Fibroblast of gingiva (primary cell): ENCODE measurements around the gene SMOC2.
"Not testable (repeated sequence)": the region's sequence is repeated elsewhere in the genome, so short reads cannot be mapped to it uniquely, and the experiment has no call there.

Experiments
- DNase-seq: peaks from one replicate; pipeline ENCODE4 v3.0.0-alpha.2; 2011; ENCODE audit warnings: low read depth

SMOC2 gene

DNA sequence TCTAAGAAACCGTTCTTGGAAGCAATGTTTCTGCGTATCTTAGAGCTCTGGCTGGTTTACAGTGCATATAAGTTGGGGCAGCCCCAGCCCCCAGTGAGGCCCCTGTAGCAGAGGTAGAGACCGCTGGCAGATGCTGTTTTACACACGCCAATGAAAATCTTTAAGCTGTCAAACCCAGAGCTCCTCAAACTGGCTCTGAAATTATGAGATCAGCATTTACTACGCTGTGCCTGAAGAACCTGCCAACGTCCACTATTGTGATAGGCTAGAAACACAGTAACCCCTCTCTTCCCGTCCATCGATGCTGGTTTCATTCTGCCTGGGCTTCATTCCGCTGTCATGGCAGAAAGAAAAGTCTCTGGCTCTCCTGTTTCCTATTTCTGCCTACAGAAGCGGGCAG, 160.6 kb downstream of the SMOC2 start:
- no peak for DNase-seq

DNA sequence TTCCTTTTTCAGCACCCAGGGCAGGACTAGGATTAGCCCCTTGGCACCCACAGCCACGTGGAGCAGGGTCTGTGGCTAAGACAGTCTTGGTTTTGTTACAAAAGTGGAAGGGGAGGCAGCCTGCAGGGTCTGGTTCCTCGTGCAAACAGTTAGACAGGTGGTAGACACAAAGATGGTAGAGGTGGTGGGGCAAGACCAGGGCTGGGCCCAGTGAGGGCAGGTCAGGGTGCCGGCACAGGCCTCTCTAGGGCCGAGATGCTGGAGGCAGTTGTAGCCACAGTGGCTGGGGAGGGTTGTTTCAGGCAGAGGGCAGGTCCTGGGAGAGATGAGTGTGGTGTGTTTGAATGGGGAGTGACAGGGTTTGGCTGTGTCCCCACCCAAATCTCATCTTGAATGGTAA, 161.6 kb downstream of the SMOC2 start:
- no peak for DNase-seq

DNA sequence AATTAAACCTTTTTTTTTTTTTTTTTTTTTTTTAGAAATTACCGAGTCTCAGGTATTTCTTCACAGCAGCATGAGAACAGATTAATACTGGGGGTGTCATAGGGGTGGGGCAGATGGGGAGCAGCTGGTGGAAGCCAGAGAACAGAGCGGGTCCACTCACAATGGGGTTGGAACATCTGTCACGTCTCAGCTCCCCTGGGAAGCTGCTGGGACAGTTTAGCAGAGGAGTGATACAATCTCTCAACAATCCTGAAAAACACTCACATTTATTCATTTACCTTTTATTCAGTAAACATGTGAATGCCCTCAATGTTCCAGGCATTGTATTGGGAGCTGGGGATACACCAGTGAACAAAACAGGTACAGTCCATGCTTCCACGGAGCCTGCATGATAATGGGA, 162.2 kb downstream of the SMOC2 start:
- no peak for DNase-seq

DNA sequence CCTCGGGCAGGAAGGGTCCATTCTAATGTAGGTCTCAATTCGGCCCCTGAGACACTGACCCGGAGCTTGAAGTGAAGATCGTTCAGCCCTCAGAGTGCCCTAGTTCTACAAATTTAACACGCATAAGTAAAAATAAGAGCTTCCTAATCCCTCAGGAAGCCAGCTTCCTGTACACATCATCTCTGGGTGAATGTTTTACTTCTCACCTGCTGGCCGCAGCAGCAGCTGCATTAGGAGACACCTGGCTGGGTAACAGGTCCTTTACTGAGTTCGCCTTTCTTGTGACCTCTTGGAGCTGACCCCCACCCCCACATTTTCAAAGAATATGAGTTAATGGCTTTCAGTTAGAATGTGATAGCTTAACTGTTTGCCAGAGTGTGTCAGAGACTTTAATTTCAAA, 165.0 kb downstream of the SMOC2 start:
- DNase-seq, result no peak

DNA sequence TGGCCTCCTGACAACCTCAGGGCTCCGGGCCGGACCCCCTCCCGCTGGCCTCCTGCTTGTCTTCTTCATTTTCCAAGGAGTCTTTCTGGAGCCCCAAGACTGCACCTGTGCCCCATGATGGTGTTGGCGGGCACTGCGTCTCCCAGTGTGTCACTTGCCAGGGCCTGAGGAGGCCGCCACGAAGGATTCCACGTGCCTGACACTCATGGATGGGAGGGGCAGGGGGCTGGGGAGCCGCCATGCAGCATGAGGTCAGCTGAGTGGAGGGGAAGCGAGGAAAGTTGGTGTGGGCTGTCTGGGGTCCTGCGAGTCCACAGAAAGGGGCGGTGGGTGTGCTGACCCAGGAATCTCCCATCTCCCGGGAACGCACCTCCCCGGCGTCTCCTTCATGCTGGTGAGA, 165.7 kb downstream of the SMOC2 start:
- DNase-seq, result no peak

DNA sequence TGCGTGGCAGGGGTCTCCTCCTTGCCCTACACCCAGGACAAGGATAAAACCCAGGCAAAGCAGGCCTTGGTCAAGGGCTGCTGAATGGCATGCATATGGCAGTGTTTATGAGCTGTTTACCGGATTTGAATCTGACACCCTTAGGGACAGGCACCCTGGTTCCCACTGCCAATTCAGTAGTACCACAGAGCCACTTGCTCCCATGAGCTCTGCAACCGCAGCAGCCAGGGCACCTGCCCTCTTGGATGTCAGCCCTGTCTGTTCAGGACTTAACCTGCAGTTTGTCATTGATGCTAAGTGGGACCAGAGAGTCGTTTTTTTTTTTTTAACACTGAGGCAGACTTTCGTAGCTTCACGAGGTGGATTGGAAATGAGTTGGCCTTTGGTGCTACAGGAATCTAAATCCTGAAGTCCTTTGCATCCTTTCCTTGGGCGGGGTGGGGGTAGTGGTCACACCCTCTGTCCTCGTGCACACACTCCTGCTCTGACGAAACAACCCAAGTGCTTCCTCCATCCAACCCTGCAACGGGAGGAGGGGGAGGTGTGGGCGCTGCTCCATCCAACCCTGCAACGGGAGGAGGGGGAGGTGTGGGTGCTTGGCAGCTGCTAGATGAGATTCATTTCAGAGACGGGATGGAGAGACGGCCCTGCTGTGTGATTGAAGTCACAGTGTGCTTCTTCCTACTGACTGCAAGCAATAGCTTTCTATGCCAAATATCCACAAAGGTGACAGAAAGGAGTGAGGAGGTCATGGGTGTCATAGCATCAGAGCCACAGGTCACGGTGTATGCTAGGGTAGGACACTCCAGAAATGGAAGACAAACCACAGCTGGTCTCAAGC, 166.5 kb downstream of the SMOC2 start:
- DNase-seq, result no peak

DNA sequence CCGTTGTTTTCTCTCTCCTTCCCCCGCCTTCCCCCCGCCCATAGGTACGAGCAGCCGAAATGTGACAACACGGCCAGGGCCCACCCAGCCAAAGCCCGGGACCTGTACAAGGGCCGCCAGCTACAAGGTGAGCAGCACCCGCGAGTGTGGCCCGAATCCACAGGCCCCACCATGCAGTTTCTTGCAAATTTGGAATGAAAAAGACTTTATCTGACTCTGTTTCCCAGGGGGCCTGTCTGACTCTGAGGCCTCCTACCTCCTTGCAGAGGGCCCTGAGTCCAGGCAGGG, 167.1 kb downstream of the SMOC2 start:
- no peak for DNase-seq

DNA sequence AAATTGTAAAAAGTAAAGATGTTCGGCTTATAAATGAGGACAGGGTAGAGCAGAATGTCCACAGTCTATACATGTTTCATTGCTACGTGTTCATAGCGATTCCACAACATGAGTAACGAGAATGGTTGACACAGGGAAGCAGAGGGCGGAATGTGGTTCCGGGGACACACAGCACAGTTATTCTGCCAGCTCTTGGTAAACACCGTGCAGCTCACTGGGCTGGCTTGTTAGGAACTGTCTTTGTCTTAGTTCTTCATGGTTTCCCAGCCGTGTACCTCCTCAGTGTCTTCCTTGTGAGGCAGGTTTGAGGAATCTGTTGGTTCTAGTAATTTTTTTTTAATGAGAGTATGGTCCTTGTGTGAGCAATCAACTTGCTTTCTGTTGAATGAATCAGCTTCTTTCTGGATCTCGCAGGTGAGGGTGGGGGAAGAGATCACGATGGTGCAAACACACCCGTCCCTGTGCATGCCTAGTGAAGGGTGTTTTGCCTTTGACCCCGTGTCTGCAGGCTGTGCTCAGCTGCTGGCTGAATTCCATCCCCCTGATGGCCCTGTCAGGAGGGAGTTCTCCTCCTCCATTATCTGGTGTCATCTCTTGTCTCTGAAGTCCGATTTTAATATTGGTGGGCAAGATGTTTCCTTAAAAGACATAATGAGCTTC, 168.2 kb downstream of the SMOC2 start:
- no peak for DNase-seq

DNA sequence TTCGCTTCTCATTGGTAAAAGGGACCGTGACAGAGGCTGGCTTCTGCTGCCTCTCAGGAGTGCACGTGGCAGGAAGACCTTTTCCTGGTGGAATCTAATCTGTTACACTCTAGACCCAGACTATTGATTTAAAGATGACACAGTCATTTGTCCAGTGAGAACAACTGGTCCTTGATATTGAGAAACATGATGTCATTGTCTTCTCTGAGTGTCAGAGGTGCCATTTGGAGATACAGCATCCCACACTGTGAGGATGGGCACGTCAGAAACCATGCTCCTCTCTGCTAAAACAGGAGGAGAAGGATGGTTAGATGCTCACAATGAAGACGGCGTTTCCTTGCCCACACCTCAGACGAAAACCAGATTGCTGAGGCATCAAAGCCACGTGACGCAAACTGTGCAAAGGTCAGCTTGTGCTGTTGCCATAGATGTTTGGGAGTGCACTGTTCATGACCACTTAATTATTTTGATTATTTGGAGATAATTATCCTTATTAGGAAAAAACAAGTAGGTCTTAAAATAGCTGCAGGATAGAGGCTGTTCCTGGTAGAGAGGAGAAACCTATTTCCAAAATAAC, 169.0 kb downstream of the SMOC2 start:
- DNase-seq, result no peak

DNA sequence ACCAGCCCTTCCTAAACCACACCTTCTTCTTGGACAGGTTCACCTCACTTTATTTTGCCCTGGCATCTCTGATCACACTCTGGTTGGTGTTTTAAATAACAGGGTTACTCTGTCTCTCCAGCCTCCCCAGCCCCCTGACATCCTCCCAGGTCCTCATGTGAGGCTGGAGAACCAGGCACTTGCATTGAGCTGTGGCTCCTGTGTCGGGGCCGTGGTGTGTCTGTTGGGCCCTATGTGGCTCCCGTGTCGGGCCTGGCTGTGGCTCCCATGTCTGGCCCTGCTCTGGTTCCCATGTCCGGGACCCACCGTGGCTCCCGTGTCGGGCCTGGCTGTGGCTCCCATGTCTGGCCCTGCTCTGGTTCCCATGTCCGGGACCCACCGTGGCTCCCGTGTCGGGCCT, 170.0 kb downstream of the SMOC2 start:
- not testable (repeated sequence) for DNase-seq

DNA sequence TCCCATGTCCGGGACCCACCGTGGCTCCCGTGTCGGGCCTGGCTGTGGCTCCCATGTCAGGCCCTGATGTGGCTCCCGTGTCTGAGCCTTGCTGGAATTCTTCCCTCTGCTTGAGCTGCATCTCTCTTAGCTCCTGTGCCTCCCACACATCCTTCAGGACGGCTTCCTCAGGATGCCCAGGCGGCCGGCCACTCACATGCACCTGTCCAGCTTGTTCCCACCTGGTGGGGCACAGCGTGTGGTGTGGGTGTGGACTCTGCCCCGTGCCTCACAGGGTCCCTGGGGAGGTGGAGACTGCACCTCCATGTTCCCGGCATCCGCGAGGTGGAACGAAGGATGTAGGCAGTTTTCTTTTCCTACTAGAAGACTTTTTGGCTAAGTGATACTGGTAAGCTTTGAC, 170.7 kb downstream of the SMOC2 start:
- no peak for DNase-seq

DNA sequence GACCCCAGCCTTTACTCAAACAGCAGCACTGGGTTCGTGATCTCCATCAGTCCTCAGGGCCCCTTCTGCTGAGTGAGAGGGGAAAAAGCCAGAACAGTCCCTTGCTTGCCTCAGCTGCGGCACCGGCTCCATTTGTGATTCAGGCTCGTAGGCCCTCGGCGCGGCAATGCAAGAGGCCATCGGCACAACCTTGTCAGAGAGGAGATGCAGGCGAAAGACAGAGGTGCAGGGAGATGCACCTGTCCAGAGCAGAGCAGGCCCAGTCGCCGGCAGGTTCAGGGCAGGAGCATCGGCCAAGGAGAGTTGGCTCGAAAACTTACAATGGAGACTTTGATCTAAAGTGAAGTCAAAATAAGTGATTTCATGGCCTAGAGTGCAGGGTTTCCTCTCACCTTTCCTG, 171.6 kb downstream of the SMOC2 start:
- DNase-seq, result no peak

DNA sequence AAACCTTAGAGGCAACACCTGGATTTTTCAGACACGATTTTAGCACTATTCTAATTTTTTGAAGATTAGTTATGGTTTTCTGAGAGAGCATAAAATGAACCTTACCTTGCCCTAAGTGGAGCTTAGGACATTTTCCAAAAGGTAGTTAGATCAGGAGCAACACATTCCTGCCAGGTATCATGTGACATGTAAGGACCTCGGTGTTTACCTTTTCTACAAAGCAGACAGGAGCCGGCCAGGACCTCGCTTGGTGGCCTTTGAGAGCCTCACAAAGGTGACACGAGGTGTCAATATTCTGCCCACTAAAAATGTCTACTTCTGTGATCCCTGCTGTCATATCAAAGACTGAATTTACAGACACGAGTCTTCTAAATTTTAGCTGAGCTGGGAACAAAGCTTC, 174.9 kb downstream of the SMOC2 start:
- no peak for DNase-seq

DNA sequence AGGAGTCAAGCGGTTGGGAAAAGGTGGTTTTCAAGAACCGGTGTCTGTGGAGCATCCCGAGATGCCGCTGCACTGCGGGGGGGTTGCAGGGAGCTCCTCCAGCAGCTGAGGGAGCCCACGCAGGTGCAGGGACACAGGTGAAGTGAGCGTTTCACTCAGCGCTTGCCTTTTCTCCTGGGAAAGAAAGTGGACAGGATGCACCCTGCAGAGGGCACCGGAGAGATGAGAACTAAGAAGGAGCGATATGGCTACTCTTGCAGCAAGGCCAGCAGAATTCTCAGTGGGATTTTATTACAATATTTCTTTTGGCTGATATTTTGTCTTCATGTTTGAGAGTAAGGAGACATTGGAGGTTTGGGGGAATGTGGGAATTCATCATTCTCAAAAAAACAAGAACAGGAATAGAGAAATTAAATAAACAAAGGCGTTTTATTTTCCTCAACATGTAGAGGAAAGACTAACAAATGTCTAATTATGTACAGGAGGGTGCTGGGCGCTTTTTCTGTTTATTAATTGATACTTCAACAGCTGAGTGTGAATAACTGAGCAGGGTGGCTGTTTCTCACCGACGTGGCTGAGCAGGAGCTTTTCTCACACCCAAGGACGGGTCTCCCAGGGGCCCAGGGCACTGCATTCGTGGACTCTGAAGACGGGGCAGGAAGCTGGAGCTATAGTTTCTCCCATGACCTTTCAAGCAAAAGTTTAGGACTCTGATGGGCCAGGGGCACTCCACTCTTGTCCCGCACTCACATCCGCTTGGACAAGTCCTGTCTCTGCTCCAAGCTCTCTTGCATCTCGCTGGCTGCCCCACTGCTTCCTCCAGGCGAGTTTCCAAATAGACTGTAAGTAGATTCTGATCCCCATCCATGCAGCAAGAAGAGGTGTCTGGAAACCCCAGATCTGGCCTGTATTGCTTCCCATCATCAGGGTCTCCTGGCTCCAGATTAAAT, 176.1 kb downstream of the SMOC2 start:
- DNase-seq, result no peak

DNA sequence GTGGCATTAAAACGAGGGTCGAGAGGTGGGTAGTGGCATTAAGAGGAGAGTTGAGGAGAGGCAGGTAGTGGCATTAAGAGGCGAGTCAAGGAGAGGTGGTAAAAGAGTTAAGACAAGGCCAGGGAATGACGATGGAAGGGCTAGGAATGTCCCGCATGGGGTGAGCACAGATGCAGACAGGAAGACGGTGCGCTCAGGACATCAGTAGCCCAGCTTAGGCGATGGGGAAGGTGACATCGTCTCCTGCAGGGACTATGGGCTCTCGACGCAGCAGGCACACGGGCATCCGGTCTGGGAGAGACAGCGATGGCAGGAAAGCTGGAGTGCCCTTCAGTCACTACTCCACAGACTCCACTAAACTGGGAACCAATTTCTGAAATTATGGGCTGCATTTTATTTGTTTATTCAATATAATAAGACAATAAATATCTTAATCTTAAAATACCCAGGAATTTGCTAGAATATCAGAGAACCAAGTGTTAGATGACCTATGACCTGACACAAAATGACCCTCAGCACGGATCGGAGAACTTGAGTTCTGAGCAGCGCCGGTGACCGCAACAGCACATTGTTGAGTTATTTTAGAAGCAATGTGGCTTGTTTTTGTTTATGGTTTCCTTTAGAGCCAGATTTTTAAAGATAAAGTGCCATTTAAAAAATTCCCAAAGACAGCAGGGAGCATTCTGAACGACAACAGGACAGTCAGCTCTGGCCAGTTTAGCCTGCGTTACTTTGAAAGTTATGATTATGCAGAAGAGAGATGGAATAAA, 177.7 kb downstream of the SMOC2 start:
- no peak for DNase-seq

DNA sequence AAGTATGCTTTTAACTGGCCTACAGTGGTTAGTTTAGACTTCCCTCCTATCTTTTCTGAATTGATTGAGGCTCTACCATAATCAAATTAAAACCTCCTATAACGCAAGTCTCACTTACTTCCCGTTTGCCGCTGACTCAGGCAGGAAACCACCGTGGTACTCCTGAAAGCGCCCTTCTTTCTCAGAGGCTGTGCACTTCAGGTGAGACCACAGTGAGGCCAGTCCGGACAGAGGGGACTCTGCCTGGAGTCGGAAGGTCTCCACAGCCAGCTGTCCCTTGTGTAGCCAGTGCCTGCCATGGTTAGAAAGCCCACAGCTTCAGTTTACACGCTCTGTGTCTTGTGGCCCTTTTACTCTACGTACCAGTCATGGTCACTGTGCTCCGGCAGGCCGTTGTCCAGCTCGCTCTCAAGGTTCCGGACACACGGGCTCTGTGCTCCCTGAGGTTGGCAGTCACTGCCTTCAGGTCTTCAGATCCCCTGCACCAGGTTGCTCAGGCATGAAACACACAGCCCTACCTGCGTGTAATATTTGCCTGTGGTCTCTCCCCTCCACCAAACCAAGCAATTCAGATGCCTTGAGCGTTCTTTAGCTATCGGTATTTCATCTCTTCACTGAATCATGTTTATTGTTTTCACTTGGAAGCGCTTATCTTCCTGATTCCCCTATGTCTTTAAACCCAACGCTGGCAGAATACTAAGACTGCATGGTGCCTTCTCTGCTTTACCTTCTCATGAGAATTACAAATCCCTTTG, 178.8 kb downstream of the SMOC2 start:
- no peak for DNase-seq

DNA sequence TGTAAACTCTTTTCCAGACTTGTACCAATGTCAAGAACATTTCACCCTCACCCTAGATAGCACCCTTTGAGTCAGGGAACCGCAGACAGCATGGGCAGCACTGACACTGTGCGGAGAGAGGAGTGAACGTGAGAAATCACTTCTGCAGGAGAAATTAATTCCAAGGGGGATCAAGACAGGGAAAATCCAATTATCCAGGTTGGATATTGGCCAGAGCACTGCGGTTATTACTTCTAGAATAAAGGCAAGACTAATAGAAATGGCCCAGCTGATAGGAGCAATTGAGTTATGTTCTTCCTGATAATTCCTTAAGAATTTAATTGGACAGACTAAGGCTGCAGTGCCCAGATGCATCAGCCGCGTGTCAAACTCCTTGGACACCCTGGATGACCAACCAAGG, 179.6 kb downstream of the SMOC2 start:
- no peak for DNase-seq

DNA sequence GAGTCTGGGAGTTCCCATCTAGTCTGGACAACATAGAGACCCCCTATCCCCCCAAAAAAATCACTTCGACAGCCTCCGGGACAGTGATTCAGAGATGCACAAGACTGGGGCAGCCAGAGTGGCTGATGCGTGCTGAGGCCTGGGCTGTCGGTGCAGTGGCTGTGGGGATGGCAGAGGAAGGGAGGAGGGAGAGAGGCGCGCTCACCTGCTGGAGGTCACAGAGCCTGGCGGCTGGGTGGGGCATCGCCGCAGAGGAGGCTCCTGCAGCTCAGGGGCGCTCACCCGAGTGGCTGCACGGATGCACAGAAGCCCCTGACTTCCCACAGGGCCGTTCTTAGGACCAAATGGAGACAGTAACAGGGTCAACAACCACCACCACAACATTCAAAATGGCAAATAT, 182.8 kb downstream of the SMOC2 start:
- DNase-seq, result no peak

DNA sequence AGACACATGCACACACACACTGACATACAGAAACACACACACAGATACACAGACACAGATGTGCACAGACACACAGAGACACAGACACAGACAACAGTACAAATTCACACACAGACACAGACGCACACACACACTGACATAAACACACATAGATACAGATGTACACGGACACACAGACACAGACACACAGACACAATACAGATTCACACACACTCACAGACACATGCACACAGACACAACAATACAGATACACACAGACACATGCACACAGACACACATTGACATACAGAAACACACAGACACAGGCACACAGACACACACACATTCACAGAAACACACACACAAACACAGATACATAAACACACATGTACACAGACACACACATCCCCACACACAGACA, 183.6 kb downstream of the SMOC2 start:
- no peak for DNase-seq

DNA sequence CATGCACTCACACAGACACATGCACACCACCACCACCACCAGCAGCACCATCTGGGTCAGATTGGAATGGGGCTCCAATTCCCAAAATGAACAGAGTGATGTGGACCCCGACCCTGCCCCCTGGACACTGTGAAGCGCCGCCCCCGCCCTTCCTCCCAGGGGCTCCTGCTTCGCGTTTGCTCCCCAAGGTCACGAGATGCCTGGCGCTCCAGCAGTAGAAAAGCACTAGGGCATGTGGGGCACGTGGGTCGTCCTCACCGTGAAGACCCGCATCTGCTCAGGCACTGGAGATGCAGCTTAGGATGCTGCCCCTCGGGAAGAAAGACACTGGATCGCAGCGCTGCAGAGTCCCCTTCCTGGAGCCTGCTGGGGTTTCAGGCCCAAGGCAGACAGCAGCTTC, 184.0 kb downstream of the SMOC2 start:
- DNase-seq, result no peak

DNA sequence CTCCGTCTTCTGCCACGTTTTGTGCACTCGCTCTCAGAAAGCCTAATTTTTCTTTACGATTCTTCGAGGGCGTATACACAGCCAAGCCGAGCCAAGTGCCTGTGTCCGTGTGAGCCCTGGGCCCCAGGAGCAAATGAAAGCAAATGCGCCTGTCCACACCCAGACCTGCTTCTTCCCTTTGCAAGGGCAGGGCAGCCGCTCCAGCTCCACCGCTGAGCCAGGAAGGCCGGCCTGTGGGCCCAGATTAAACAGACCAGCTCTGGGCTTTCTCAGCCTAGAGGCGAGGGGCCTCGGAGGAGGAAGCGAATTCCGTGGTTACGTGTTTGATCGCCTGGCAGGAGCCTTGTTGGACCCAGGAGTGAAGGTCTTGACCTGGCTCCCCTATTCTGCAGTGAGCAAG, 184.6 kb downstream of the SMOC2 start:
- no peak for DNase-seq
